ENCODE data around the gene ZBTB38. TPM values are rescaled to one million over a fixed set of nuclear protein-coding genes. Genes with fewer than 3 reads are reported as not detected.

Gene ZBTB38
- total RNA-seq: 105 and 116 TPM in 2 replicates

DNA sequence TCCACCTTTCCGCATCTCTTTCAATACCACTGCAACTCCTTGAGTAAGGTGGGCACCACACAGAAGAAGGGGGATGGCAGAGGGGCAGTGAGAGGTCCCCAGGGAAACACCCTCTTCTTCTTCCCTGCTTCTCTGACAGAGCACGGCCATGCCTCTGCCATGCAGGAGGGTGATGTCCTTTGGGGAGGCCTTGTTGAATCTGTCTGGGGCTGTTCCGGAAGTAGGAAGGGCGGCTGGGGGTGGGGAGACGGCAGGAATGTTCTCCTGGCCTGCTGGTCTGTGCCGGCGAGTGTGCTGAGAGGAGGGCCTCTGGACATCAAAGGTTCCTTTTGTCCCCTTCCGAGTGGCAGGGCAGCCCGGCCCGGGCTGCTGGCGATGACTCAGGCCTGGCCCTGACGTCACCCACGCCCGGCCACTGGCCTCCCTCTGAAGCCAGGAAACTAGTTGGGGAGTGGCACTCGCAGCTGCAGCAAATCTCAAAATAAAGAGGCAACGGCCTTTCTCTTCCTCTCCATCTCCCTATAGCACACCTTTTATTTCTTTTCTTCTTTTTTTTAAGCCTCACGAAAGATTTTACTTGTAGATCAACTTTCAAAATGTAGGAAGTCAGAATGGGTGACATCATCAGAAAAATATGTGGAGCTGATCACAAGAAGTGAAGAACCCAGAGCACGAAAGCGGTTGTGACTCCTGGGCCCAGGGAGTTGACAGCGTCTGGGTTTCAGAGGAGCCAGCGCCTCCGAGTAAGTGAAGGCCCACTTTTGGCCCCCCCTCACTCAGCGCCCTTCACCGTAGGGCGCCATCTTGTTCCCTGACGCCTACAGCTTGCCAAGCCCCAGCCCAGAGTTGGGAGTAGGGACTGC lies at the start of gene ZBTB38:
TSS of gene ZBTB38 (plus strand) at position 443 of the 863 bp plus-strand sequence. CDS start 73,885 bp downstream, outside the sequence.

Other genes with a start within 250 kb of the ZBTB38 start
- gene PXYLP1, start 136.7 kb upstream of the ZBTB38 start, total RNA-seq: 4.3 and 6.6 TPM in 2 replicates
- 6.8 and 7.4 TPM in 2 replicates for gene RASA2, start 118.5 kb downstream of the ZBTB38 start, total RNA-seq